ENCODE data around the gene HSD11B1.

- no peak for TF ChIP-seq POLR2A (IDR thresholded peaks at IDR 0.05)
- no peak for TF ChIP-seq CTCF (IDR thresholded peaks at IDR 0.05 in 4 of 5, conservative IDR thresholded peaks at IDR 0.05 in 1 of 5)
Measured at GRCh38 chr1:209728466-209728865, 23.8 kb downstream of the HSD11B1 start.

Measured in gastrocnemius medialis (tissue), 4 donors.